PC-9 (cell line): ENCODE results near the gene PURB.

Source experiments
- CTCF ChIP-seq: fragments of 200-600 bp; sonication (generic); conservative IDR thresholded peaks from 2 replicates; pipeline ENCODE4 v1.6.1; 2017; ENCODE audit warnings: mixed run types, antibody characterized with exemption, mild to moderate bottlenecking, moderate library complexity
- EZH2 ChIP-seq: fragments of 200-600 bp; sonication (generic); IDR thresholded peaks from 2 replicates; pipeline ENCODE4 v1.8.0; 2017; ENCODE audit warnings: antibody characterized with exemption, low read depth

- TF ChIP-seq CTCF: no peak
- TF ChIP-seq EZH2: no peak
These were observed 9.7 kb upstream of the PURB start for GRCh38 chr7:44894888-44895580.
